ENCODE data around the gene CUL7.
"Not testable (repeated sequence)": the region's sequence is repeated elsewhere in the genome, so short reads cannot be mapped to it uniquely, and the experiment has no call there.

DNA sequence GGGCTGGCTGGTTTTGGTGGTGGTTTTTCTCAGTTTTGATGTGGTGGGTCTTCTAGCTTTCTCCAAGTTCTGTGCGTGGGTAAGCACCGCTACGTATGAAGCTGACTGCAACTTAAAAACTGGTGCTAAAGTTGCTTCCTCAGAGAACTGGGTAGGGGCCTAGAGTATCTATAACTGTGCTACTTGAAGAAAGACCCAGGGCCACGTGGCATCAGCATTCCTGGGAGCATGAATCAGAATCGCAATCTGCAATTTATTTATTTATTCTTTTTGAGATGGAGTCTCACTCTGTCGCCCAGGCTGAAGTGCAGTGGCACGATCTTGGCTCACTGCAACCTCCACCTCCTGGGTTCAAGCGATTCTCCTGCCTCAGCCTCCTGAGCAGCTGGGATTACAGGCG lies 28.3 kb upstream of the CUL7 start:
- TF ChIP-seq, protein P1, sequence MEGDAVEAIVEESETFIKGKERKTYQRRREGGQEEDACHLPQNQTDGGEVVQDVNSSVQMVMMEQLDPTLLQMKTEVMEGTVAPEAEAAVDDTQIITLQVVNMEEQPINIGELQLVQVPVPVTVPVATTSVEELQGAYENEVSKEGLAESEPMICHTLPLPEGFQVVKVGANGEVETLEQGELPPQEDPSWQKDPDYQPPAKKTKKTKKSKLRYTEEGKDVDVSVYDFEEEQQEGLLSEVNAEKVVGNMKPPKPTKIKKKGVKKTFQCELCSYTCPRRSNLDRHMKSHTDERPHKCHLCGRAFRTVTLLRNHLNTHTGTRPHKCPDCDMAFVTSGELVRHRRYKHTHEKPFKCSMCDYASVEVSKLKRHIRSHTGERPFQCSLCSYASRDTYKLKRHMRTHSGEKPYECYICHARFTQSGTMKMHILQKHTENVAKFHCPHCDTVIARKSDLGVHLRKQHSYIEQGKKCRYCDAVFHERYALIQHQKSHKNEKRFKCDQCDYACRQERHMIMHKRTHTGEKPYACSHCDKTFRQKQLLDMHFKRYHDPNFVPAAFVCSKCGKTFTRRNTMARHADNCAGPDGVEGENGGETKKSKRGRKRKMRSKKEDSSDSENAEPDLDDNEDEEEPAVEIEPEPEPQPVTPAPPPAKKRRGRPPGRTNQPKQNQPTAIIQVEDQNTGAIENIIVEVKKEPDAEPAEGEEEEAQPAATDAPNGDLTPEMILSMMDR (IDR thresholded peaks at IDR 0.05) = not testable (repeated sequence)
- TF ChIP-seq EZH2 (IDR thresholded peaks at IDR 0.05; ENCODE audit: borderline replicate concordance, insufficient read depth, low read depth, low read length, poor library complexity, severe bottlenecking) = not testable (repeated sequence)

Measured in B cell (primary cell).